ENCODE results near the gene ARID1A.

DNA sequence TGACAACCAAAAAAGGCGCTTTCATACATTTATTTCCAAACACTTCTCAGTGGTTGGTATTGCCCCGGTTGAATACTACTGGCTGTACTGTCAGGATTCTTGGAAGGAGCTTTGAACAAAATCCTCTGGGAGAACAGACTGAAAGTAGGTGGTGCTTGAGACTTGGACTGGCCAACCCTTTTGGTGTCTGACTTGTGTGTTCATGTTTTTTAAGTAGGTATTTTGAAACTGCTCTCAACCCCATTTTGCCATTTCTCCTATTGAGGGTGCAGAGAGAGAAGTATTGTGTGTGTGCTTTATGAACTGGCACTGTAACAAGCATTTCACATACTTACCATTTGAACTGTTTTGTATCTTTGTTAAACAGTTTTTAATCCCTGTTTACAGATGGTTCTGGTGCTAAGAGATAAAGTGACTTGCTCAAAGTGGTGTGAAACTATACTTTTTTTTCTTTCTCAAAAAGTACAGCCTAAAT lies 21.2 kb downstream of the ARID1A start:
- TF ChIP-seq, protein P1, sequence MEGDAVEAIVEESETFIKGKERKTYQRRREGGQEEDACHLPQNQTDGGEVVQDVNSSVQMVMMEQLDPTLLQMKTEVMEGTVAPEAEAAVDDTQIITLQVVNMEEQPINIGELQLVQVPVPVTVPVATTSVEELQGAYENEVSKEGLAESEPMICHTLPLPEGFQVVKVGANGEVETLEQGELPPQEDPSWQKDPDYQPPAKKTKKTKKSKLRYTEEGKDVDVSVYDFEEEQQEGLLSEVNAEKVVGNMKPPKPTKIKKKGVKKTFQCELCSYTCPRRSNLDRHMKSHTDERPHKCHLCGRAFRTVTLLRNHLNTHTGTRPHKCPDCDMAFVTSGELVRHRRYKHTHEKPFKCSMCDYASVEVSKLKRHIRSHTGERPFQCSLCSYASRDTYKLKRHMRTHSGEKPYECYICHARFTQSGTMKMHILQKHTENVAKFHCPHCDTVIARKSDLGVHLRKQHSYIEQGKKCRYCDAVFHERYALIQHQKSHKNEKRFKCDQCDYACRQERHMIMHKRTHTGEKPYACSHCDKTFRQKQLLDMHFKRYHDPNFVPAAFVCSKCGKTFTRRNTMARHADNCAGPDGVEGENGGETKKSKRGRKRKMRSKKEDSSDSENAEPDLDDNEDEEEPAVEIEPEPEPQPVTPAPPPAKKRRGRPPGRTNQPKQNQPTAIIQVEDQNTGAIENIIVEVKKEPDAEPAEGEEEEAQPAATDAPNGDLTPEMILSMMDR (IDR thresholded peaks at IDR 0.05; ENCODE audit: low read length): no peak
- no peak for TF ChIP-seq EZH2 (IDR thresholded peaks at IDR 0.05; ENCODE audit: borderline replicate concordance, low read length)

Measured in OCI-LY1 (cell line).